Measurements from ENCODE around the gene TMEM247. TPM values are rescaled to one million over a fixed set of nuclear protein-coding genes. Genes with fewer than 3 reads are reported as not detected.
"Not testable (repeated sequence)": the region's sequence is repeated elsewhere in the genome, so short reads cannot be mapped to it uniquely, and the experiment has no call there.

Gene TMEM247
- total RNA-seq, 1 experiment from 2014 or later, result not detected

- in situ Hi-C loops (cut with HindIII; ENCODE audit: low sequenced_read_pairs), result no loop called here
- no peak for DNase-seq (ENCODE audit: low spot score)
These were observed 25.5 kb downstream of the TMEM247 start for GRCh38 chr2:46504685-46505471.

GRCh38 chr2:46505472-46505783, 26.1 kb downstream of the TMEM247 start:
- in situ Hi-C loops (cut with HindIII; ENCODE audit: low sequenced_read_pairs), result no loop called here
- no peak for DNase-seq (ENCODE audit: low spot score)

- no peak for DNase-seq (ENCODE audit: low spot score)
- in situ Hi-C loops (cut with HindIII; ENCODE audit: low sequenced_read_pairs), result no loop called here
These were observed 26.9 kb downstream of the TMEM247 start for GRCh38 chr2:46506131-46506706.

- no peak for DNase-seq (ENCODE audit: low spot score)
- in situ Hi-C loops (cut with HindIII; ENCODE audit: low sequenced_read_pairs), result no loop called here
These were observed 28.9 kb downstream of the TMEM247 start for GRCh38 chr2:46508312-46508711.

- DNase-seq (ENCODE audit: low spot score), result no peak
- in situ Hi-C loops (cut with HindIII; ENCODE audit: low sequenced_read_pairs), result no loop called here
These were observed 29.4 kb downstream of the TMEM247 start for GRCh38 chr2:46508759-46509158.

- no peak for DNase-seq (ENCODE audit: low spot score)
- in situ Hi-C loops (cut with HindIII; ENCODE audit: low sequenced_read_pairs), result no loop called here
These were observed 30.4 kb downstream of the TMEM247 start for GRCh38 chr2:46509804-46510203.

- no peak for DNase-seq (ENCODE audit: low spot score)
- in situ Hi-C loops (cut with HindIII; ENCODE audit: low sequenced_read_pairs), result no loop called here
These were observed 31.3 kb downstream of the TMEM247 start for GRCh38 chr2:46510598-46511177.

- no peak for DNase-seq (ENCODE audit: low spot score)
- in situ Hi-C loops (cut with HindIII; ENCODE audit: low sequenced_read_pairs), result no loop called here
These were observed 32.8 kb downstream of the TMEM247 start for GRCh38 chr2:46512185-46512584.

- in situ Hi-C loops (cut with HindIII; ENCODE audit: low sequenced_read_pairs), result no loop called here
These were observed 35.4 kb downstream of the TMEM247 start for GRCh38 chr2:46514738-46515137.

GRCh38 chr2:46517485-46517884, 38.1 kb downstream of the TMEM247 start:
- in situ Hi-C loops (cut with HindIII; ENCODE audit: low sequenced_read_pairs), result no loop called here
- DNase-seq (ENCODE audit: low spot score), result no peak

More at GRCh38 chr2:46514738-46515137, 35.4 kb downstream of the TMEM247 start:
- no peak for DNase-seq (ENCODE audit: low spot score)

- in situ Hi-C loops (cut with HindIII; ENCODE audit: low sequenced_read_pairs), result no loop called here
- DNase-seq (ENCODE audit: low spot score), result peak; percentile 93
These were observed 39.5 kb downstream of the TMEM247 start for GRCh38 chr2:46518861-46519260.

GRCh38 chr2:46519265-46519664, 39.9 kb downstream of the TMEM247 start:
- DNase-seq (ENCODE audit: low spot score), result no peak
- in situ Hi-C loops (cut with HindIII; ENCODE audit: low sequenced_read_pairs), result no loop called here

- in situ Hi-C loops (cut with HindIII; ENCODE audit: low sequenced_read_pairs), result no loop called here
- DNase-seq (ENCODE audit: low spot score), result no peak
These were observed 40.9 kb downstream of the TMEM247 start for GRCh38 chr2:46520130-46520711.

GRCh38 chr2:46521215-46521683, 41.9 kb downstream of the TMEM247 start:
- in situ Hi-C loops (cut with HindIII; ENCODE audit: low sequenced_read_pairs), result no loop called here
- DNase-seq (ENCODE audit: low spot score), result no peak

- in situ Hi-C loops (cut with HindIII; ENCODE audit: low sequenced_read_pairs), result not testable (repeated sequence)
These were observed 43.0 kb downstream of the TMEM247 start for GRCh38 chr2:46522385-46522784.

GRCh38 chr2:46525522-46526155, 46.3 kb downstream of the TMEM247 start:
- DNase-seq (ENCODE audit: low spot score), result no peak
- in situ Hi-C loops (cut with HindIII; ENCODE audit: low sequenced_read_pairs), result no loop called here

More at GRCh38 chr2:46522385-46522784, 43.0 kb downstream of the TMEM247 start:
- not testable (repeated sequence) for DNase-seq (ENCODE audit: low spot score)

GRCh38 chr2:46528880-46529279, 49.5 kb downstream of the TMEM247 start:
- in situ Hi-C loops (cut with HindIII; ENCODE audit: low sequenced_read_pairs), result no loop called here

GRCh38 chr2:46530639-46531038, 51.3 kb downstream of the TMEM247 start:
- no peak for DNase-seq (ENCODE audit: low spot score)
- in situ Hi-C loops (cut with HindIII; ENCODE audit: low sequenced_read_pairs), result no loop called here

More at GRCh38 chr2:46528880-46529279, 49.5 kb downstream of the TMEM247 start:
- DNase-seq (ENCODE audit: low spot score), result no peak

GRCh38 chr2:46531863-46532262, 52.5 kb downstream of the TMEM247 start:
- DNase-seq (ENCODE audit: low spot score), result no peak
- in situ Hi-C loops (cut with HindIII; ENCODE audit: low sequenced_read_pairs), result no loop called here

All from G401 (cell line).